ENCODE measurements around the gene NOXA1. TPM values are rescaled to one million over a fixed set of nuclear protein-coding genes. Genes with fewer than 3 reads are reported as not detected.
A peak's percentile ranks its signal among the peaks of the same experiment; 100 is the strongest.
"Not testable (repeated sequence)": the region's sequence is repeated elsewhere in the genome, so short reads cannot be mapped to it uniquely, and the experiment has no call there.

NOXA1 gene
- total RNA-seq, 1 experiment from 2014 or later = 0.92 TPM

GRCh38 chr9:137436761-137437600 is 13.8 kb downstream of the NOXA1 start:
- no peak for DNase-seq (ENCODE audit: extremely low read depth, low read depth)

- no peak for DNase-seq (ENCODE audit: extremely low read depth, low read depth)
Measured at GRCh38 chr9:137437691-137438590, 14.7 kb downstream of the NOXA1 start.

GRCh38 chr9:137438591-137439157 is 15.5 kb downstream of the NOXA1 start:
- no peak for DNase-seq (ENCODE audit: extremely low read depth, low read depth)

- no peak for DNase-seq (ENCODE audit: extremely low read depth, low read depth)
Measured at GRCh38 chr9:137439158-137439714, 16.0 kb downstream of the NOXA1 start.

GRCh38 chr9:137441289-137441934 is 18.2 kb downstream of the NOXA1 start, which contains the start of gene ENTPD8:
Gene ENTPD8 (minus strand): TSS chr9:137441357. CDS start chr9:137438285, 3,072 bp downstream.
- DNase-seq (ENCODE audit: extremely low read depth, low read depth) = no peak

- DNase-seq (ENCODE audit: extremely low read depth, low read depth) = no peak
Measured at GRCh38 chr9:137441935-137442321, 18.7 kb downstream of the NOXA1 start.

- DNase-seq (ENCODE audit: extremely low read depth, low read depth) = no peak
Measured at GRCh38 chr9:137444106-137444790, 21.1 kb downstream of the NOXA1 start.

GRCh38 chr9:137445275-137445807 is 22.1 kb downstream of the NOXA1 start:
- peak; percentile 81 for DNase-seq (ENCODE audit: extremely low read depth, low read depth)

- DNase-seq (ENCODE audit: extremely low read depth, low read depth) = no peak
Measured at GRCh38 chr9:137445930-137446431, 22.8 kb downstream of the NOXA1 start.

- no peak for DNase-seq (ENCODE audit: extremely low read depth, low read depth)
Measured at GRCh38 chr9:137446851-137447471, 23.8 kb downstream of the NOXA1 start.

GRCh38 chr9:137447722-137448601 is 24.8 kb downstream of the NOXA1 start:
- no peak for DNase-seq (ENCODE audit: extremely low read depth, low read depth)

GRCh38 chr9:137448602-137448962 is 25.4 kb downstream of the NOXA1 start:
- DNase-seq (ENCODE audit: extremely low read depth, low read depth) = no peak

GRCh38 chr9:137449081-137449844 is 26.1 kb downstream of the NOXA1 start:
- no peak for DNase-seq (ENCODE audit: extremely low read depth, low read depth)

- DNase-seq (ENCODE audit: extremely low read depth, low read depth) = no peak
Measured at GRCh38 chr9:137449931-137450538, 26.8 kb downstream of the NOXA1 start.

- DNase-seq (ENCODE audit: extremely low read depth, low read depth) = not testable (repeated sequence)
Measured at GRCh38 chr9:137450539-137451222, 27.5 kb downstream of the NOXA1 start.
